ENCODE results near the gene CPA5. TPM values are rescaled to one million over a fixed set of nuclear protein-coding genes. Genes with fewer than 3 reads are reported as not detected.

CPA5 gene
- total and polyA plus RNA-seq, 10 of the 15 experiments (the other 5 are each of a cell fraction or from before 2014, with no cell fraction given) = 0.06 to 0.52 (median 0.29) TPM; not detected in 2

GRCh38 chr7:130367088-130367755 lies 22.6 kb downstream of the CPA5 start:
- ChIA-PET POLR2A (no interaction called here), SMC1A (ENCODE audit: uncharacterized antibody, unreplicated experiment) (interaction anchor here (1.0 kb wide), 1 partner anchor 12 kb away, joined by 5 read pairs; no protein-coding TSS in a partner anchor), RAD21 (ENCODE audit: unreplicated experiment) (interaction anchor here (1.0 kb wide), 1 partner anchor 109 kb away, joined by 3 read pairs; no protein-coding TSS in a partner anchor), CTCF (no interaction called here)
- Histone ChIP-seq H3K9me3 (replicated peaks; ENCODE audit: control insufficient read depth, insufficient read depth, low read length) (no peaks in the 10 kb centered on the region; the same call in 2 of the 3 replicates), H2AFZ (ENCODE audit: control insufficient read depth, low read depth, low read length) (no peak overlapping the region), H4K20me1 (ENCODE audit: control insufficient read depth, insufficient read depth) (no peaks in the 10 kb centered on the region), H3K9ac (ENCODE audit: control insufficient read depth, insufficient read depth, low read length) (no peak overlapping the region), H3K79me2 (ENCODE audit: control insufficient read depth, insufficient read depth, low read length) (no peaks in the 10 kb centered on the region), H3K27me3 (replicated peaks in 1 of 2; ENCODE audit: control insufficient read depth in 2 of 2, insufficient read depth in 2 of 2, low read length in 1 of 2) (no peaks in the 10 kb centered on the region), H3K4me3 (no peak overlapping the region), H3K36me3 (ENCODE audit: control insufficient read depth in 2 of 2, insufficient read depth in 2 of 2, low read length in 1 of 2) (no peaks in the 10 kb centered on the region), H3K4me1 (ENCODE audit: control insufficient read depth, insufficient read depth, low read length) (peaks cover 13% of the 10 kb centered on the region), H3K4me2 (ENCODE audit: control insufficient read depth, insufficient read depth) (no peak overlapping the region), H3K27ac (ENCODE audit: control insufficient read depth, insufficient read depth) (no peak overlapping the region)
- TF ChIP-seq LARP7 (IDR thresholded peaks at IDR 0.05) = no peak
- no peak for TF ChIP-seq CUX1 (IDR thresholded peaks at IDR 0.05; ENCODE audit: insufficient replicate concordance, low read depth, low read length)
- TF ChIP-seq ATF2 (IDR thresholded peaks at IDR 0.05; ENCODE audit: low read length) = no peak
- no peak for TF ChIP-seq ZZZ3 (IDR thresholded peaks at IDR 0.05; ENCODE audit: control insufficient read depth, insufficient read length, low read depth)
- TF ChIP-seq ZNF207 (IDR thresholded peaks at IDR 0.05; ENCODE audit: borderline replicate concordance) = no peak
- TF ChIP-seq NRF1 (conservative IDR thresholded peaks at IDR 0.05; ENCODE audit: low read depth, low read length) = no peak
- TF ChIP-seq MTA3 (IDR thresholded peaks at IDR 0.05; ENCODE audit: borderline replicate concordance, low read length) = no peak
- TF ChIP-seq CHD2 (IDR thresholded peaks at IDR 0.05; ENCODE audit: borderline replicate concordance, low read depth, low read length) = no peak
- TF ChIP-seq EZH2 (IDR thresholded peaks at IDR 0.05; ENCODE audit: borderline replicate concordance, control insufficient read depth, low read depth, low read length) = no peak
- TF ChIP-seq SREBF1 (IDR thresholded peaks at IDR 0.05; ENCODE audit: low read length) = no peak
- no peak for FAIRE-seq
- BruUV-seq (replicated peaks) = no TSS peak
- WGBS (ENCODE audit: insufficient coverage, insufficient replicate concordance, low lambda C conversion rate, missing lambda C conversion rate) = 77% methylated on average over 13 of the region's 13 CpGs
- intact Hi-C loops (cut with micrococcal nuclease; ENCODE audit: unreplicated experiment) = loop anchor here (5.0 kb wide), 2 partner anchors 120 to 125 kb away; no protein-coding TSS in a partner anchor
- no peak for ATAC-seq
- in situ Hi-C loops (cut with MboI) = no loop called here
- no peak for DNase-seq (ENCODE audit: low read depth, low spot score)

Measured in GM12878 (cell line).